GF-D8 (cell line): ENCODE data around the gene CAMK1.

Source experiments
- DNase-seq: peaks from one replicate; lab custom pipeline; 2025; lab: John Stamatoyannopoulos, UW

The CAMK1 gene

DNA sequence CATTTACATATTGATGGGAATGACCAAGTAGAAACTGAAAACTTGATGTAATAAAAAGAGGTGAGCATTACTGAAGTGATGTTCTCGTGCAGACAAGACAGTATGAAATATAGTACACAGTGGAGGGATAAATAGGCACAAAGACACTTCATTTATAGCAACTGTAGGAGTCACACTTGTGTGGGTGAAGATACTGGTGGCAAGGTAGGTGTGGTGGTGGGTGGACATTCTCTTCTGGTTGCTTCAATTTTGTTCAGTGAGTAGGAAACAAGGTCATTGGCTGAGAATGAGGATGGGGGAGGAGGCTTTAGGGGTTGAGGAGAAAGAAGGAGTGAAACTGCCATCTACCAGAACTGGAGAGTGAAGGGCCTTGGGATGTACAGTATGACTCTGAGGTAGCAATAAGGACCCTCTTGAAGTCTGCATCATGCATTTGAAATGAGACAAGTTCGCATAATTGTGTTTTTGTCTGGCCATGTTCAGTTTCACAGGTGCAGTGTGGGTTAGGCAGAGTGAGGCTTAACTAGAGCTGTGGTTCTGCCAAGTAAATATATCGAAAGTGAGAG lies 59.5 kb downstream of the CAMK1 start:
- no peak for DNase-seq
